ENCODE measurements around the gene KIF4B.

DNA sequence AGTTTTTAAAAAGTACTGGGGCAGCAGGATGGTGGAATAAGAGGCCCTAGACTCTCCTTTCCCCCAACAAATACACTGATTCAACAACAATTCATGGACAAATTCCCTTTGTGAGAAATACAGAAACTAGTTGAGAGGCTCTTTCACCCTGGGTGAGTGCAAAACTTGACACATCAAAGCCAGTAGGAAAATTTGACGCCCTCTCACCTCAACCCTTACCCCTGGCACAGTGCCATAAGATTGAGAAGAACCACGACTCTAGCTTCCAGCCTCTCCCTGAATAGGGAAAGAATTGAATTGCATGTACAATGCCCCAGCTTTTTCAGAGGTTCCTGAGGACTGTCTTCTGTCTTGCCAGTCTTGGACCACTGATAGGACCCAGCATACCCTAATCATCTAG, 12.3 kb downstream of the KIF4B start:
- TF ChIP-seq, protein P1, sequence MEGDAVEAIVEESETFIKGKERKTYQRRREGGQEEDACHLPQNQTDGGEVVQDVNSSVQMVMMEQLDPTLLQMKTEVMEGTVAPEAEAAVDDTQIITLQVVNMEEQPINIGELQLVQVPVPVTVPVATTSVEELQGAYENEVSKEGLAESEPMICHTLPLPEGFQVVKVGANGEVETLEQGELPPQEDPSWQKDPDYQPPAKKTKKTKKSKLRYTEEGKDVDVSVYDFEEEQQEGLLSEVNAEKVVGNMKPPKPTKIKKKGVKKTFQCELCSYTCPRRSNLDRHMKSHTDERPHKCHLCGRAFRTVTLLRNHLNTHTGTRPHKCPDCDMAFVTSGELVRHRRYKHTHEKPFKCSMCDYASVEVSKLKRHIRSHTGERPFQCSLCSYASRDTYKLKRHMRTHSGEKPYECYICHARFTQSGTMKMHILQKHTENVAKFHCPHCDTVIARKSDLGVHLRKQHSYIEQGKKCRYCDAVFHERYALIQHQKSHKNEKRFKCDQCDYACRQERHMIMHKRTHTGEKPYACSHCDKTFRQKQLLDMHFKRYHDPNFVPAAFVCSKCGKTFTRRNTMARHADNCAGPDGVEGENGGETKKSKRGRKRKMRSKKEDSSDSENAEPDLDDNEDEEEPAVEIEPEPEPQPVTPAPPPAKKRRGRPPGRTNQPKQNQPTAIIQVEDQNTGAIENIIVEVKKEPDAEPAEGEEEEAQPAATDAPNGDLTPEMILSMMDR (IDR thresholded peaks at IDR 0.05; ENCODE audit: low read length): no peak
- TF ChIP-seq EZH2 (IDR thresholded peaks at IDR 0.05; ENCODE audit: borderline replicate concordance, low read length): no peak
